Activated CD8-positive, alpha-beta memory T cell treated with anti-CD3 and anti-CD28 coated beads, Interleukin-2, amount 10 ng/mL, durations not matched to agents 7 days and 5 days (primary cell): Measurements from ENCODE around the gene ZNF76. TPM values are rescaled to one million over a fixed set of nuclear protein-coding genes. Genes with fewer than 3 reads are reported as not detected.

Source experiments
- ATAC-seq: fragments of 150-1000 bp; cut with Tn5 transposase; one replicate; pipeline ENCODE4 v1.10.0; 2021; ENCODE audit warnings: moderate library complexity
- CTCF ChIA-PET: fragments of 350-600 bp; sonication (Branson Sonifier 250); formaldehyde crosslinking; loops from one replicate; lab custom pipeline; 2021; ENCODE audit warnings: antibody characterized with exemption; lab: Charles Lee
- DNase-seq: peaks from one replicate; pipeline ENCODE4 v3.0.0-alpha.2; 2020
- H3K27ac Mint-ChIP-seq: one replicate; pipeline ENCODE4 v1.8.0; 2021; ENCODE audit warnings: mild to moderate bottlenecking, mixed read lengths
- H3K27me3 Mint-ChIP-seq: one replicate; pipeline ENCODE4 v1.8.0; 2021; ENCODE audit warnings: mixed read lengths
- H3K36me3 Mint-ChIP-seq: one replicate; pipeline ENCODE4 v1.8.0; 2021; ENCODE audit warnings: mild to moderate bottlenecking, mixed read lengths
- H3K4me1 Mint-ChIP-seq: one replicate; pipeline ENCODE4 v1.8.0; 2021; ENCODE audit warnings: mixed read lengths
- H3K4me3 Mint-ChIP-seq: one replicate; pipeline ENCODE4 v1.8.0; 2021; ENCODE audit warnings: mild to moderate bottlenecking, moderate library complexity, mixed read lengths
- H3K9me3 Mint-ChIP-seq: one replicate; pipeline ENCODE4 v1.8.0; 2022; ENCODE audit warnings: low read depth, mixed read lengths
- total RNA-seq, 2 experiments: library from RNA; stranded (reverse); gene quantifications; one replicate each; pipeline ENCODE4 v1.2.3, GENCODE V29; 2021

The ZNF76 gene
- total RNA-seq, 2 experiments from 2014 or later: 55.0 to 61.8 TPM

GRCh38 chr6:35282472-35282871 is 22.9 kb downstream of the ZNF76 start:
- H3K27me3 Mint-ChIP-seq: no peaks in the 10 kb centered on the region
- no peak overlapping the region for H3K27ac Mint-ChIP-seq
- no peak overlapping the region for H3K4me3 Mint-ChIP-seq
- DNase-seq: no peak
- no peaks in the 10 kb centered on the region for H3K9me3 Mint-ChIP-seq
- CTCF ChIA-PET: interaction anchor here (1.5 kb wide), 1 partner anchor 42 kb away, joined by 6 read pairs; no protein-coding TSS in a partner anchor
- peaks cover 21% of the 10 kb centered on the region for H3K4me1 Mint-ChIP-seq
- H3K36me3 Mint-ChIP-seq: peaks cover 25% of the 10 kb centered on the region
- no peak for ATAC-seq

GRCh38 chr6:35283361-35283760 is 23.8 kb downstream of the ZNF76 start:
- peaks cover 25% of the 10 kb centered on the region for H3K36me3 Mint-ChIP-seq

GRCh38 chr6:35287671-35288396 is 28.3 kb downstream of the ZNF76 start:
- Mint-ChIP-seq H3K4me3 (no peak overlapping the region), H3K27ac (no peak overlapping the region), H3K9me3 (no peaks in the 10 kb centered on the region), H3K27me3 (no peaks in the 10 kb centered on the region), H3K36me3 (peaks cover 16% of the 10 kb centered on the region), H3K4me1 (peaks cover 2% of the 10 kb centered on the region)
- CTCF ChIA-PET: interaction anchor here (1.0 to 2.1 kb wide), 2 partner anchors 14 to 162 kb away, joined by 3 to 5 read pairs; no protein-coding TSS in a partner anchor
- ATAC-seq (no peak), DNase-seq (no peak)

More at GRCh38 chr6:35283361-35283760, 23.8 kb downstream of the ZNF76 start:
- DNase-seq (no peak), ATAC-seq (no peak)
- Mint-ChIP-seq H3K27me3 (no peaks in the 10 kb centered on the region), H3K4me1 (peaks cover 21% of the 10 kb centered on the region), H3K4me3 (no peak overlapping the region), H3K27ac (no peak overlapping the region), H3K9me3 (no peaks in the 10 kb centered on the region)
- CTCF ChIA-PET: interaction anchor here (1.5 kb wide), 1 partner anchor 42 kb away, joined by 6 read pairs; no protein-coding TSS in a partner anchor

DNA sequence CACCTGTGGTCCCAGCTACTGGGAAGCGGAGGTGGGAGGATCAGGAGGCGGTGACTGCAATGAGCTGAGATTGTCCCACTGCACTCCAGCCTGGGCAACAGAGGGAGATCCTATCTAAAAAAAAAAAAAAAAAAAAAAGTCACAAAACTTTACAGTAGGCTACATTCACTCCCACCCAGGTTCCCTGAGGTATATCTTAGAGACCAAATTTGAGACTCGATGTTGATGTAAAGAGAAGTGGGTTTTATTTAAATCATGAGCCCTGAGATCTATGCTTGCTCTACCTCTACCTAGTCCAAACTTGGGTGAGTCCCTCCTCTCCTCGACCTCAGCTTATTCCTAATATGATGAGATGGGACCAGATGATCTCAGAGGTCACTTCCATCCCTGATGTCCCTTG is 29.3 kb downstream of the ZNF76 start:
- ATAC-seq (no peak), DNase-seq (no peak)
- no peaks in the 10 kb centered on the region for H3K27me3 Mint-ChIP-seq
- H3K4me3 Mint-ChIP-seq: no peak overlapping the region
- H3K36me3 Mint-ChIP-seq: peaks cover 11% of the 10 kb centered on the region
- H3K4me1 Mint-ChIP-seq: no peaks in the 10 kb centered on the region
- no peaks in the 10 kb centered on the region for H3K9me3 Mint-ChIP-seq
- CTCF ChIA-PET: interaction anchor here (1.1 to 2.1 kb wide), 2 partner anchors 48 to 161 kb away, joined by 3 to 5 read pairs; no protein-coding TSS in a partner anchor
- no peak overlapping the region for H3K27ac Mint-ChIP-seq

DNA sequence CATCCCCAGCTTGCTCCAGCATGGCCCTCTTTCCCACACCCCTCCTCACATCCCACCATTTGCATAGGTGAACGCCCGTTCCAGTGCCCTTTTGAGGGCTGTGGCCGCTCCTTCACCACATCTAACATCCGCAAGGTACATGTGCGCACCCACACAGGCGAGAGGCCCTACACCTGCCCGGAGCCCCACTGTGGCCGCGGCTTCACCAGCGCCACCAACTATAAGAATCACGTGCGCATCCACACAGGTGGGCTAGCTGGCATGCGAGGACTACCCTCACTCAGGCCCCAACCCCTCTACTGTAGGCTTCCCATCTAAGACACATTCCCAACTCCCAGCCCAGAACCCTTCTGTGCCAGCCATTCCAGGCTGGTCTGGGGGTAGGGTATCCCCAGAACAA is 32.0 kb downstream of the ZNF76 start:
- DNase-seq: no peak
- Mint-ChIP-seq H3K9me3 (no peaks in the 10 kb centered on the region), H3K36me3 (peaks cover 7% of the 10 kb centered on the region), H3K4me3 (no peak overlapping the region), H3K27ac (no peak overlapping the region), H3K4me1 (peaks cover 3% of the 10 kb centered on the region), H3K27me3 (no peaks in the 10 kb centered on the region)
- CTCF ChIA-PET: interaction anchor here (2.0 to 10.4 kb wide), 2 partner anchors 37 to 201 kb away, joined by 4 to 249 read pairs; no protein-coding TSS in a partner anchor
- ATAC-seq: no peak

- H3K9me3 Mint-ChIP-seq: no peaks in the 10 kb centered on the region
- peaks cover 7% of the 10 kb centered on the region for H3K36me3 Mint-ChIP-seq
- DNase-seq: no peak
- H3K4me3 Mint-ChIP-seq: no peak overlapping the region
- CTCF ChIA-PET: interaction anchor here (1.1 to 10.4 kb wide), 8 partner anchors 13 to 260 kb away, joined by 3 to 249 read pairs (median 4); no protein-coding TSS in a partner anchor
- H3K4me1 Mint-ChIP-seq: peaks cover 12% of the 10 kb centered on the region
- no peak overlapping the region for H3K27ac Mint-ChIP-seq
- H3K27me3 Mint-ChIP-seq: no peaks in the 10 kb centered on the region
- ATAC-seq: no peak
Measured at GRCh38 chr6:35292494-35292893, 33.0 kb downstream of the ZNF76 start.

DNA sequence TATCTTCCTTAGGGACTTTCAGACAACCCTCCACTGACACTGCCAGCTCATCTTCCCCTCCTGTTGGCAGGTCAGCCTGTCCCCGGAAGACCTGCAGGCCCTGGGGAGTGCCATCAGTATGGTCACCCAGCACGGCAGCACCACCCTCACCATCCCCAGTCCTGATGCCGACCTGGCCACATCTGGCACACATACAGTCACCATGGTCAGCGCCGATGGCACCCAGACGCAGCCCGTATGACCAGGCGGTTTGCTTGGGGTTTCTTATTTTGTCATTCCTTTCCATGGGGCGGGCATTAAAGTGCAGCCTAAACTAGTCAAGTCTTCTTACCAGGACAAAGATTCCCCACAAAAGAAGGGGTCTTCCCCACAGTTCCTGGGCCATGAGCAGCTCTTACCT is 34.1 kb downstream of the ZNF76 start:
- CTCF ChIA-PET: interaction anchor here (0.7 to 10.4 kb wide), 18 partner anchors 8 to 258 kb away, joined by 3 to 249 read pairs (median 4); partner anchors contain the start of gene PPARD
- ATAC-seq: no peak
- no peaks in the 10 kb centered on the region for H3K9me3 Mint-ChIP-seq
- no peak overlapping the region for H3K4me3 Mint-ChIP-seq
- peaks cover 9% of the 10 kb centered on the region for H3K36me3 Mint-ChIP-seq
- peaks cover 13% of the 10 kb centered on the region for H3K4me1 Mint-ChIP-seq
- H3K27me3 Mint-ChIP-seq: no peaks in the 10 kb centered on the region
- DNase-seq: no peak
- no peak overlapping the region for H3K27ac Mint-ChIP-seq

- no peaks in the 10 kb centered on the region for H3K9me3 Mint-ChIP-seq
- H3K27ac Mint-ChIP-seq: no peak overlapping the region
- H3K4me3 Mint-ChIP-seq: no peak overlapping the region
- no peaks in the 10 kb centered on the region for H3K27me3 Mint-ChIP-seq
- DNase-seq (peak; percentile 62), ATAC-seq (peak; percentile 26)
- H3K36me3 Mint-ChIP-seq: peaks cover 11% of the 10 kb centered on the region
- peaks cover 21% of the 10 kb centered on the region for H3K4me1 Mint-ChIP-seq
- CTCF ChIA-PET: interaction anchor here (0.7 to 10.4 kb wide), 16 partner anchors 9 to 258 kb away, joined by 3 to 249 read pairs (median 7); partner anchors contain the start of genes PPARD and RPL10A
Measured at GRCh38 chr6:35294308-35294945, 34.9 kb downstream of the ZNF76 start.

GRCh38 chr6:35295036-35295435 is 35.5 kb downstream of the ZNF76 start:
- CTCF ChIA-PET: interaction anchor here (0.8 to 10.4 kb wide), 10 partner anchors 9 to 257 kb away, joined by 3 to 249 read pairs (median 32); partner anchors contain the start of genes FANCE, PPARD and RPL10A
- H3K36me3 Mint-ChIP-seq: peaks cover 16% of the 10 kb centered on the region
- H3K27ac Mint-ChIP-seq: no peak overlapping the region
- no peaks in the 10 kb centered on the region for H3K27me3 Mint-ChIP-seq
- H3K9me3 Mint-ChIP-seq: no peaks in the 10 kb centered on the region
- ATAC-seq (no peak), DNase-seq (no peak)
- H3K4me3 Mint-ChIP-seq: no peak overlapping the region
- H3K4me1 Mint-ChIP-seq: peaks cover 26% of the 10 kb centered on the region

DNA sequence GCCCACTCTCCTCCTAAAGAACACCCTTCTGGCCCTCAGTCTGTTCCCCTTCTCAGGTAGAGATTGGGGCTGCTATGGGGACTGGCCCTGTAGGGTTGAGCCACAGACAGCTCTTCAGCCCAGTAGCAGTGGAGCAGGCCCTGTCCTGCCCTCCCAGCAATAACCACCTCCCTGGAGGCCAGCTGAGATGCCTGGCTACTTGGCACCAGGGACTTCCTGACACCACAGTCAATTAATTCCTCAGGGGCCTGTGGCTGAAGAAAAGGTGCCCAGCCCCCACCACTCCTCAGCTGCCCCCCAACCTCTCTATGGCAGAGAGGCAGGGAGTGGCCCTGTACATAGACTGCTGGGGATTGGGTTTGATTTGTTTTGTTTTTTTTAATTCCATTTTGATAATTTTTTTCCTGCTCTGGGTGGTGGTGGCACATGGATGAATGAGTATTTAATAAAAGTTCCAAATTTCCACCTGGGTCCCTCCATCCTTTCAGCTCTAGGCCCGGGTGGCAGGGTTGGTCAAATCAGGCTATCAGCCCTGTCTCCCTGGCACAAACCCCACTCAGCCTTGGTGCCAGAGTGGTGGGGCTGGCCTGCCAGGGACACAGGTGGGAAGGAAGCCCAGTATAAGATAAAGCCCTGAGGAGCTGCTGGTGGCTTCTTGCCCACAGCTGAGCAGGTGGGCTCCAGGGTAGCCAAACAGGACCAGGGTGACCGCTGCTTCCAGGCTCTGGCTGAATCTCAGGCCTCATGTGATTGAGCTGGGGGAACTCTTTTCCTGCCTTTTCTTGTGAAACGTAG is 36.2 kb downstream of the ZNF76 start:
- peak overlapping the region; percentile 39 for H3K27ac Mint-ChIP-seq
- H3K27me3 Mint-ChIP-seq: no peaks in the 10 kb centered on the region
- H3K36me3 Mint-ChIP-seq: peaks cover 22% of the 10 kb centered on the region
- no peak overlapping the region for H3K4me3 Mint-ChIP-seq
- no peaks in the 10 kb centered on the region for H3K9me3 Mint-ChIP-seq
- ATAC-seq (no peak), DNase-seq (no peak)
- peaks cover 33% of the 10 kb centered on the region for H3K4me1 Mint-ChIP-seq
- CTCF ChIA-PET: interaction anchor here (0.6 to 10.4 kb wide), 15 partner anchors 10 to 440 kb away, joined by 3 to 249 read pairs (median 18); partner anchors contain the start of genes FANCE, PPARD and RPL10A

- Mint-ChIP-seq H3K4me1 (peaks cover 46% of the 10 kb centered on the region), H3K9me3 (no peaks in the 10 kb centered on the region), H3K27me3 (no peaks in the 10 kb centered on the region), H3K27ac (peak overlapping the region; percentile 92), H3K36me3 (peaks cover 24% of the 10 kb centered on the region), H3K4me3 (peak overlapping the region; percentile 91)
- ATAC-seq (no peak), DNase-seq (no peak)
- CTCF ChIA-PET: interaction anchor here (0.8 to 10.4 kb wide), 18 partner anchors 8 to 439 kb away, joined by 3 to 249 read pairs (median 12); partner anchors contain the start of genes ARMC12, FANCE, PPARD and RPL10A
Measured at GRCh38 chr6:35296931-35297600, 37.5 kb downstream of the ZNF76 start.
